GM12878 (cell line): ENCODE data around the gene SIRT3. TPM values are rescaled to one million over a fixed set of nuclear protein-coding genes. Genes with fewer than 3 reads are reported as not detected.

Experiments used
- ASH2L ChIP-seq: fragments of 300-600, 200-600 bp; sonication (generic); IDR thresholded peaks from 2 replicates; pipeline ENCODE4 v1.6.1; 2017; ENCODE audit warnings: low read depth, mild to moderate bottlenecking, borderline replicate concordance
- BCLAF1 ChIP-seq: fragments of 450-650 bp; IDR thresholded peaks from 2 replicates; pipeline ENCODE4 v1.6.1; 2017; ENCODE audit warnings: antibody characterized with exemption, mild to moderate bottlenecking, moderate library complexity
- CBFB ChIP-seq: IDR thresholded peaks from 2 replicates; pipeline ENCODE4 v1.6.1; 2016; ENCODE audit warnings: antibody characterized with exemption, low read depth
- CEBPZ ChIP-seq: fragments of 150-350 bp; IDR thresholded peaks from 2 replicates; pipeline ENCODE4 v1.6.1; 2016; ENCODE audit warnings: low read depth, low read length
- DPF2 ChIP-seq: fragments of 450-650 bp; IDR thresholded peaks from 2 replicates; pipeline ENCODE4 v1.6.1; 2017; ENCODE audit warnings: mild to moderate bottlenecking
- IRF3 ChIP-seq: fragments of 450-650 bp; IDR thresholded peaks from 2 replicates; pipeline ENCODE4 v1.6.1; 2014; ENCODE audit warnings: mild to moderate bottlenecking
- MEF2B ChIP-seq: fragments of 450-650 bp; IDR thresholded peaks from 2 replicates; pipeline ENCODE4 v1.6.1; 2018; ENCODE audit warnings: mild to moderate bottlenecking, moderate library complexity; ENCODE audit not compliant: partially characterized antibody, poor library complexity, severe bottlenecking
- MYC ChIP-seq: IDR thresholded peaks from 2 replicates; pipeline ENCODE4 v1.6.1; 2011; ENCODE audit warnings: mild to moderate bottlenecking, low read length, moderate library complexity, inconsistent platforms; ENCODE audit not compliant: insufficient read depth, insufficient replicate concordance, insufficient read length, severe bottlenecking
- POLR2AphosphoS2 ChIP-seq: IDR thresholded peaks from 2 replicates; pipeline ENCODE4 v1.6.1; 2011; ENCODE audit warnings: low read depth, mild to moderate bottlenecking, low read length, improper control_type of control experiment, moderate library complexity
- POLR2AphosphoS5 ChIP-seq: IDR thresholded peaks from 2 replicates; pipeline ENCODE4 v1.6.1; 2011; ENCODE audit warnings: mild to moderate bottlenecking, low read length, inconsistent platforms
- RAD21 ChIP-seq: IDR thresholded peaks from 2 replicates; pipeline ENCODE4 v1.6.1; 2011; ENCODE audit warnings: mild to moderate bottlenecking, low read depth, low read length, moderate library complexity; ENCODE audit not compliant: insufficient read depth
- RAD51 ChIP-seq: fragments of 450-650 bp; IDR thresholded peaks from 2 replicates; pipeline ENCODE4 v1.6.1; 2016; ENCODE audit warnings: moderate library complexity, mild to moderate bottlenecking, inconsistent platforms
- SRF ChIP-seq, 2 experiments: IDR thresholded peaks; 2 replicates each; pipeline ENCODE4 v1.6.1; 2011; ENCODE audit warnings: low read depth in 2 of 2, low read length in 2 of 2, mild to moderate bottlenecking in 1 of 2, moderate library complexity in 1 of 2
- SUZ12 ChIP-seq: fragments of 200-600 bp; sonication (generic); IDR thresholded peaks from one replicate; pipeline ENCODE4 v1.6.1; 2018; ENCODE audit warnings: antibody characterized with exemption, mild to moderate bottlenecking; ENCODE audit not compliant: unreplicated experiment
- USF1 ChIP-seq: IDR thresholded peaks from 2 replicates; pipeline ENCODE4 v1.6.1; 2011; ENCODE audit warnings: borderline replicate concordance, low read depth, mild to moderate bottlenecking, moderate library complexity, mixed read lengths, low read length; ENCODE audit not compliant: insufficient read depth; ENCODE audit errors: extremely low read length
- ZBTB33 ChIP-seq: fragments of 450-650 bp; IDR thresholded peaks from 2 replicates; pipeline ENCODE4 v1.6.1; 2017; ENCODE audit warnings: mild to moderate bottlenecking
- ZNF274 ChIP-seq: IDR thresholded peaks from one replicate; pipeline ENCODE4 v1.8.0; 2011; ENCODE audit not compliant: insufficient read length, insufficient read depth
- polyA plus RNA-seq, 11 experiments: library from polyadenylated mRNA; depleted of rRNA in 4 of 11; unstranded in 6 of 11; stranded (reverse) in 5 of 11; fragments of >200 nt; fragmentation: Nextera tagmentation in 4 of 11; fragmentation: Illumina TruSeq in 1 of 11; extraction: Ambion mirVana in 4 of 11; extraction: Trizol in 1 of 11; gene quantifications; 1 replicate in 1 of 11; 2 replicates in 10 of 11; pipeline versions ENCODE4 v1.2.1 to v1.2.3, GENCODE V29; 2011 to 2016; ENCODE audit warnings: inconsistent platforms in 2 of 11, missing spikeins in 2 of 11, low read depth in 1 of 11
- total RNA-seq, 4 experiments: library from RNA; depleted of rRNA in 3 of 4; stranded (reverse); fragments of >200 nt in 3 of 4; fragmentation: Illumina TruSeq in 1 of 4; extraction: Trizol in 1 of 4; gene quantifications; 2 replicates each; pipeline versions ENCODE4 v1.2.1 to v1.2.3, GENCODE V29; 2013 to 2021

SIRT3 gene
- total and polyA plus RNA-seq, 10 of the 15 experiments (the other 5 are each of a cell fraction or from before 2014, with no cell fraction given) = 0.90 to 23.2 (median 12.6) TPM

GRCh38 chr11:236774-237767, 929 bp upstream of the SIRT3 start, which contains the start of gene PSMD13 (continued):
- TF ChIP-seq BCLAF1 = no peak
- no peak for TF ChIP-seq MEF2B
- TF ChIP-seq RAD51 = no peak
- TF ChIP-seq SRF (IDR thresholded peaks at IDR 0.05; ENCODE audit: low read depth in 2 of 2, low read length in 2 of 2) = no peak
- TF ChIP-seq CBFB = no peak
- TF ChIP-seq ZBTB33 = no peak
- TF ChIP-seq ASH2L = 0 out of 2 replicates have a peak, but pooled peaks have one; percentile 49
- TF ChIP-seq RAD21 = no peak
- TF ChIP-seq CEBPZ = no peak
- TF ChIP-seq POLR2AphosphoS5 = peak; percentile 87
- peak; percentile 67; the same call in 1 of the 2 replicates for TF ChIP-seq POLR2AphosphoS2
- TF ChIP-seq MYC = no peak
- no peak; the same call in none of the 2 replicates for TF ChIP-seq DPF2
- TF ChIP-seq USF1 = no peak
- no peak; the same call in 1 of the 2 replicates for TF ChIP-seq IRF3
- TF ChIP-seq ZNF274 = no peak
- no peak for TF ChIP-seq SUZ12
